Measurements from ENCODE around the gene OIP5. TPM values are rescaled to one million over a fixed set of nuclear protein-coding genes. Genes with fewer than 3 reads are reported as not detected.
"Not testable (repeated sequence)": the region's sequence is repeated elsewhere in the genome, so short reads cannot be mapped to it uniquely, and the experiment has no call there.

OIP5 gene
- total RNA-seq, 4 donors from 2014 or later = 1.4 to 5.5 (median 2.2) TPM; not detected in 1

DNA sequence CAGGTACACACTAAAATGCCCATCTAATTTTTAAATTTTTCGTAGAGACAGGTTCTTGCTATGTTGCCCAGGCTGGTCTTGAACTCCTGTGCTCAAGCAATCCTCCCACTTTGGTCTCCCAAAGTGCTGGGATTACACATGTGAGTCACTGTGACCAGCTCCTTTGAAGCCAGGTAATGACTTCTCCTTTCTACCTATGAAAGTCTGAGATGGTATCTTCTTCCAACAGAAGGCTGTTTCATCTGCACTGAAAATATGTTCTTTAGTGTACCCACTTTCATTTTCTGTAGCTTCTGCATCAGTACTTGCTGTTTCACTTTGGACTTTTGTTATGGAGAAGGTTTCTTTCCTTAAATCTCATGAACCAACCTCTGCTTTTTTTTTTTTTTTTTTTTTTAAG lies 8.8 kb downstream of the OIP5 start:
- Histone ChIP-seq H3K27me3 (no peaks in the 10 kb centered on the region), H3K9me3 (no peaks in the 10 kb centered on the region), H3K4me1 (no peaks in the 10 kb centered on the region), H3K36me3 (no peaks in the 10 kb centered on the region), H3K4me3 (no peak overlapping the region), H3K27ac (no peak overlapping the region)
- no peak for TF ChIP-seq EP300 (IDR thresholded peaks at IDR 0.05)
- TF ChIP-seq POLR2A (IDR thresholded peaks at IDR 0.05) = no peak
- TF ChIP-seq CTCF (IDR thresholded peaks at IDR 0.05) = no peak
- TF ChIP-seq POLR2AphosphoS5 (IDR thresholded peaks at IDR 0.05) = no peak
- WGBS = 100% methylated on average over 1 of the region's 1 CpG
- DNase-seq (ENCODE audit: low spot score in 2 of 2) = no peak

GRCh38 chr15:41320805-41321330 lies 11.5 kb downstream of the OIP5 start:
- H3K4me1 ChIP-seq; H3K4me3 ChIP-seq; H3K36me3 ChIP-seq; H3K27ac ChIP-seq; DNase-seq (ENCODE audit: low spot score in 2 of 2); H3K27me3 ChIP-seq; H3K9me3 ChIP-seq: not testable (repeated sequence)
- WGBS = 96% methylated on average over 20 of the region's 39 CpGs

GRCh38 chr15:41309226-41309905 lies 23.0 kb downstream of the OIP5 start:
- no peak for TF ChIP-seq EP300 (IDR thresholded peaks at IDR 0.05)
- TF ChIP-seq CTCF (IDR thresholded peaks at IDR 0.05) = no peak
- no peak for TF ChIP-seq POLR2AphosphoS5 (IDR thresholded peaks at IDR 0.05)
- no peak for TF ChIP-seq POLR2A (IDR thresholded peaks at IDR 0.05)

DNA sequence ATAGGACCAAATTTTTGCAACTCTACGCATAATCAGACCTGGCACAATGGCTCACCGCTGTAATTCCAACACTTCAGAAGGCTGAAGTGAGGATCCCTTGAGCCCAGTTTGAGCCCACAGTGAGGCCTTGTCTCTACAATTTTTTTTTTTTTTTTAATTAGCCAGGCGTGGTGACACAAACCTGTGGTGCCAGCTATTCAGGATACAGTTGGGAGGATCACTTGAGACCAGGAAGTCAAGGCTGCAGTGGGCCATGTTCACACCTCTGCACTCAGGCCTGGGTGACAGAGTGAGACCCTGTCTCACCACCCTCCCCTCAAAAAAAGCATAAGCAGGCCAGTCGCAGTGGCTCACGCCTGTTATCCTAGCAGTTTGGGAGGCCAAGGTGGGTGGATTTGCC lies 24.7 kb downstream of the OIP5 start:
- TF ChIP-seq EP300 (IDR thresholded peaks at IDR 0.05) (no peak), CTCF (IDR thresholded peaks at IDR 0.05) (no peak), POLR2AphosphoS5 (IDR thresholded peaks at IDR 0.05) (no peak), POLR2A (IDR thresholded peaks at IDR 0.05) (no peak)
- H3K36me3 ChIP-seq = peaks cover 5% of the 10 kb centered on the region
- no peak for DNase-seq (ENCODE audit: low spot score in 2 of 2)
- H3K27me3 ChIP-seq = no peaks in the 10 kb centered on the region
- no peaks in the 10 kb centered on the region for H3K4me1 ChIP-seq
- WGBS = 86% methylated on average over 5 of the region's 5 CpGs
- H3K9me3 ChIP-seq = no peaks in the 10 kb centered on the region
- H3K27ac ChIP-seq = no peak overlapping the region
- H3K4me3 ChIP-seq = no peak overlapping the region

More at GRCh38 chr15:41309226-41309905, 23.0 kb downstream of the OIP5 start:
- no peak overlapping the region for H3K4me3 ChIP-seq
- no peaks in the 10 kb centered on the region for H3K27me3 ChIP-seq
- H3K36me3 ChIP-seq = peaks cover 5% of the 10 kb centered on the region
- WGBS = 95% methylated on average over 2 of the region's 2 CpGs
- H3K9me3 ChIP-seq = no peaks in the 10 kb centered on the region
- DNase-seq (ENCODE audit: low spot score in 2 of 2) = no peak
- no peak overlapping the region for H3K27ac ChIP-seq
- H3K4me1 ChIP-seq = no peaks in the 10 kb centered on the region

GRCh38 chr15:41304149-41304770 lies 28.1 kb downstream of the OIP5 start:
- Histone ChIP-seq H3K9me3 (no peaks in the 10 kb centered on the region), H3K4me1 (no peaks in the 10 kb centered on the region), H3K36me3 (peaks cover 4% of the 10 kb centered on the region), H3K27me3 (no peaks in the 10 kb centered on the region), H3K27ac (no peak overlapping the region), H3K4me3 (no peak overlapping the region)
- no peak for TF ChIP-seq POLR2A (IDR thresholded peaks at IDR 0.05)
- no peak for DNase-seq (ENCODE audit: low spot score in 2 of 2)
- WGBS = 88% methylated on average over 3 of the region's 3 CpGs

DNA sequence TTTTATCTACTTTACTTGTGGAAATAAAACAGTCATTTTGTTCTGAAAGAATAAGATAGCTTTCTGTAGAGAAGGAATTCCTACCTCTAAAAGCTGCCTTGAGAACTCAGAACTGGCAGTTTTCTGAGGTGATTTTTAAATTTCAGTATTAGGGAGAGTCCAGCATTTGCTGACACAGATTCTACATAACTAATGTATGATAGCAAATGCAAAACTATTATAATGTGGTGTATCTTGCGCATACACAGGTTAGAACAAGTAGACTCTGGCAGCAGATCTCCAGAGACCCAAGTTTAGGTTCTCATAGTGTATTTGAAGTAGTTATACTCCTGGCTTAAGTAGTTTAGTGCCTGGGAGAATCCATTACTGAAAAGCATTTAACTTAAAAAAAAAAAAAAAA lies 30.8 kb downstream of the OIP5 start:
- Histone ChIP-seq H3K9me3 (no peaks in the 10 kb centered on the region), H3K27ac (no peak overlapping the region), H3K27me3 (no peaks in the 10 kb centered on the region), H3K4me3 (no peak overlapping the region), H3K4me1 (no peaks in the 10 kb centered on the region), H3K36me3 (peaks cover 30% of the 10 kb centered on the region)
- no peak for DNase-seq (ENCODE audit: low spot score in 2 of 2)
- TF ChIP-seq POLR2AphosphoS5 (IDR thresholded peaks at IDR 0.05) (no peak), EP300 (IDR thresholded peaks at IDR 0.05) (no peak), POLR2A (IDR thresholded peaks at IDR 0.05) (no peak), CTCF (IDR thresholded peaks at IDR 0.05) (no peak)
- WGBS = 71% methylated on average over 1 of the region's 1 CpG

- not testable (repeated sequence) for H3K4me1 ChIP-seq
- peaks cover 30% of the 10 kb centered on the region for H3K36me3 ChIP-seq
- WGBS = 64% methylated on average over 2 of the region's 2 CpGs
Measured at GRCh38 chr15:41301139-41301538, 31.3 kb downstream of the OIP5 start.

More at GRCh38 chr15:41301139-41301538, 31.3 kb downstream of the OIP5 start:
- not testable (repeated sequence) for DNase-seq (ENCODE audit: low spot score in 2 of 2); H3K27me3 ChIP-seq; H3K9me3 ChIP-seq; H3K4me3 ChIP-seq; H3K27ac ChIP-seq

All from suprapubic skin (tissue), 4 donors.